H1 (cell line): Measurements from ENCODE around the gene PLTP. TPM values are rescaled to one million over a fixed set of nuclear protein-coding genes. Genes with fewer than 3 reads are reported as not detected.

Source experiments
- CTCF ChIA-PET: fragments of 300-600 bp; sonication (Branson Sonifier 250); formaldehyde crosslinking; loops from one replicate; lab custom pipeline; 2021; ENCODE audit not compliant: partially characterized antibody; lab: Charles Lee
- POLR2A ChIA-PET: fragments of 300-600 bp; sonication (Branson Sonifier 250); formaldehyde crosslinking; loops from one replicate; lab custom pipeline; 2021; ENCODE audit warnings: inconsistent platforms; ENCODE audit not compliant: partially characterized antibody; lab: Charles Lee
- DNase-seq, 2 experiments: peaks; one replicate each; pipeline versions ENCODE4 v3.0.0 to v3.0.0-alpha.2; 2010 to 2022; ENCODE audit warnings: low spot score in 2 of 2, low read depth in 1 of 2, mixed read lengths in 1 of 2
- FAIRE-seq: peaks from 2 replicates; lab custom pipeline; 2011; peaks lifted over from hg19 to GRCh38; lab: Jason Lieb, UNC
- H2AFZ ChIP-seq: 2 replicates; pipeline ENCODE4 v1.8.1; 2012; ENCODE audit warnings: low read length, inconsistent platforms
- H2AK5ac ChIP-seq: 2 replicates; pipeline ENCODE4 v1.6.1; 2013; ENCODE audit warnings: low read depth, low read length
- H2BK120ac ChIP-seq: replicated peaks from 2 replicates; pipeline ENCODE3; 2013; ENCODE audit warnings: low read depth, low read length, inconsistent platforms
- H2BK12ac ChIP-seq: 2 replicates; pipeline ENCODE4 v1.6.1; 2013; ENCODE audit warnings: low read depth, low read length
- H2BK15ac ChIP-seq: 2 replicates; pipeline ENCODE4 v1.6.1; 2013; ENCODE audit warnings: low read length
- H2BK20ac ChIP-seq: 2 replicates; pipeline ENCODE4 v1.6.1; 2013; ENCODE audit warnings: low read length
- H2BK5ac ChIP-seq: 2 replicates; pipeline ENCODE4 v1.6.1; 2013; ENCODE audit warnings: low read depth, low read length
- H3K14ac ChIP-seq: 2 replicates; pipeline ENCODE4 v1.6.1; 2013; ENCODE audit warnings: inconsistent platforms; ENCODE audit not compliant: insufficient read length
- H3K18ac ChIP-seq: 2 replicates; pipeline ENCODE4 v1.6.1; 2013; ENCODE audit warnings: low read length; ENCODE audit errors: extremely low read depth
- H3K23ac ChIP-seq: 2 replicates; pipeline ENCODE4 v1.6.1; 2013; ENCODE audit warnings: inconsistent platforms; ENCODE audit not compliant: insufficient read length
- H3K23me2 ChIP-seq: 2 replicates; pipeline ENCODE4 v1.6.1; 2013; ENCODE audit warnings: low read depth, low read length
- H3K27ac ChIP-seq: 2 replicates; pipeline ENCODE4 v1.6.1; 2011; ENCODE audit warnings: low read depth, low read length, inconsistent platforms
- H3K27me3 ChIP-seq, 4 experiments: replicated peaks in 1 of 4; 1 replicate in 1 of 4; 2 replicates in 3 of 4; pipeline versions ENCODE4 v1.6.1 to v1.8.1; 2011 to 2013; ENCODE audit warnings: low read length in 3 of 4, mild to moderate bottlenecking in 3 of 4, inconsistent platforms in 2 of 4, mixed read lengths in 2 of 4, moderate library complexity in 1 of 4; ENCODE audit not compliant: control insufficient read depth in 3 of 4, insufficient read depth in 3 of 4; ENCODE audit errors: extremely low read depth in 1 of 4
- H3K36me3 ChIP-seq, 4 experiments: 2 replicates each; pipeline versions ENCODE4 v1.6.1 to v1.8.1; 2011 to 2013; ENCODE audit warnings: mild to moderate bottlenecking in 4 of 4, low read length in 3 of 4, moderate library complexity in 2 of 4, control low read depth in 1 of 4, inconsistent platforms in 1 of 4; ENCODE audit not compliant: insufficient read depth in 4 of 4, control insufficient read depth in 2 of 4
- H3K4ac ChIP-seq: replicated peaks from 2 replicates; pipeline ENCODE3; 2013; ENCODE audit warnings: low read length, low read depth, mixed read lengths, inconsistent platforms; ENCODE audit not compliant: insufficient read length
- H3K4me1 ChIP-seq, 4 experiments: replicated peaks in 1 of 4; 1 replicate in 1 of 4; 2 replicates in 3 of 4; pipeline versions ENCODE4 v1.6.1 to v1.8.1; 2011 to 2013; ENCODE audit warnings: low read length in 3 of 4, inconsistent platforms in 2 of 4, mixed read lengths in 1 of 4; ENCODE audit not compliant: insufficient read depth in 4 of 4, control insufficient read depth in 3 of 4
- H3K4me2 ChIP-seq, 2 experiments: 2 replicates each; pipeline versions ENCODE4 v1.6.1 to v1.8.1; 2011 to 2013; ENCODE audit warnings: low read depth in 2 of 2, low read length in 2 of 2, control low read depth in 1 of 2, inconsistent platforms in 1 of 2, mild to moderate bottlenecking in 1 of 2; ENCODE audit not compliant: insufficient read depth in 1 of 2
- H3K4me3 ChIP-seq, 4 experiments: fragments of 200-600, 300-600 bp in 1 of 4; sonication (generic), shearing (Covaris generic), sonication (Bioruptor Twin) in 1 of 4; 2 replicates each; pipeline versions ENCODE4 v1.5.1 to v1.8.1; 2011 to 2016; ENCODE audit warnings: low read length in 4 of 4, low read depth in 3 of 4, control low read depth in 2 of 4, inconsistent platforms in 2 of 4, mild to moderate bottlenecking in 2 of 4, mixed read lengths in 1 of 4, moderate library complexity in 1 of 4; ENCODE audit not compliant: insufficient read depth in 2 of 4; ENCODE audit errors: extremely low read depth in 1 of 4
- H3K56ac ChIP-seq: replicated peaks from 2 replicates; pipeline ENCODE3; 2013; ENCODE audit warnings: low read depth, mild to moderate bottlenecking, mixed read lengths, low read length, inconsistent platforms; ENCODE audit not compliant: insufficient read length
- H3K79me1 ChIP-seq: 2 replicates; pipeline ENCODE4 v1.6.1; 2013; ENCODE audit warnings: low read depth, low read length, control low read depth
- H3K79me2 ChIP-seq, 2 experiments: 2 replicates each; pipeline versions ENCODE4 v1.6.1 to v1.8.1; 2012 to 2013; ENCODE audit warnings: low read length in 2 of 2, mild to moderate bottlenecking in 2 of 2, inconsistent platforms in 1 of 2; ENCODE audit not compliant: insufficient read depth in 2 of 2, control insufficient read depth in 1 of 2
- H3K9ac ChIP-seq, 4 experiments: replicated peaks in 1 of 4; 1 replicate in 1 of 4; 2 replicates in 3 of 4; pipeline versions ENCODE4 v1.6.1 to v1.8.1; 2011 to 2013; ENCODE audit warnings: low read depth in 3 of 4, low read length in 3 of 4, control low read depth in 2 of 4, mild to moderate bottlenecking in 2 of 4, moderate library complexity in 2 of 4, inconsistent platforms in 1 of 4; ENCODE audit errors: extremely low read depth in 1 of 4
- H3K9me3 ChIP-seq, 2 experiments: 2 replicates each; pipeline versions ENCODE4 v1.6.1 to v1.8.1; 2012 to 2013; ENCODE audit warnings: mild to moderate bottlenecking in 2 of 2, moderate library complexity in 2 of 2, control low read depth in 1 of 2, inconsistent platforms in 1 of 2, low read depth in 1 of 2, low read length in 1 of 2, mixed read lengths in 1 of 2; ENCODE audit not compliant: insufficient read depth in 2 of 2
- H4K20me1 ChIP-seq, 2 experiments: replicated peaks in 1 of 2; 2 replicates each; pipeline versions ENCODE3 to v1.8.1; 2011 to 2013; ENCODE audit warnings: inconsistent platforms in 2 of 2, low read length in 2 of 2, mild to moderate bottlenecking in 1 of 2; ENCODE audit not compliant: insufficient read depth in 2 of 2, control insufficient read depth in 1 of 2
- H4K5ac ChIP-seq: 2 replicates; pipeline ENCODE4 v1.6.1; 2013; ENCODE audit warnings: low read length, low read depth, mixed read lengths, inconsistent platforms; ENCODE audit not compliant: insufficient read length
- H4K8ac ChIP-seq: 2 replicates; pipeline ENCODE4 v1.8.0; 2013; ENCODE audit warnings: mild to moderate bottlenecking, moderate library complexity, low read length, inconsistent platforms; ENCODE audit not compliant: insufficient read depth; ENCODE audit errors: extremely low read depth
- H4K91ac ChIP-seq: replicated peaks from 2 replicates; pipeline ENCODE3; 2013; ENCODE audit warnings: low read length, mixed read lengths, inconsistent platforms; ENCODE audit not compliant: insufficient read length
- TCF12 ChIP-seq: IDR thresholded peaks from 2 replicates; pipeline ENCODE4 v1.6.1; 2011; ENCODE audit warnings: low read depth, mild to moderate bottlenecking, low read length
- WGBS, 2 experiments: shearing (Covaris generic) in 1 of 2; methylation state at CpG; one replicate each; pipeline versions ENCODE4 v1.1.6 to v1.1.7; 2013 to 2015; ENCODE audit warnings: low lambda C conversion rate in 2 of 2, mixed read lengths in 2 of 2, inconsistent platforms in 1 of 2, low coverage in 1 of 2, missing lambda C conversion rate in 1 of 2; ENCODE audit not compliant: insufficient replicate concordance in 2 of 2, insufficient coverage in 1 of 2, insufficient read length in 1 of 2; ENCODE audit errors: extremely low coverage in 1 of 2, missing lambda C conversion rate in 1 of 2; 5-methylcytosine and 5-hydroxymethylcytosine counted together
- polyA plus RNA-seq, 7 experiments: library from polyadenylated mRNA; depleted of rRNA in 3 of 7; stranded (reverse) in 5 of 7; unstranded in 2 of 7; fragments of >200 nt in 5 of 7; fragments of 200-250 nt in 2 of 7; gene quantifications; 1 replicate in 5 of 7; 2 replicates in 1 of 7; 4 replicates in 1 of 7; pipeline versions ENCODE4 v1.2.1 to v1.2.3, GENCODE V29; 2011 to 2013; ENCODE audit warnings: missing spikeins in 2 of 7, mixed read lengths in 2 of 7
- total RNA-seq: library from RNA; stranded (reverse); fragmentation: NEBNext Ultra II Directional; extraction: Animal tissue kit (Norgen Biotek cat#: 25700); gene quantifications from 2 replicates; pipeline ENCODE4 v1.2.1, GENCODE V29; 2021

PLTP gene
- total and polyA plus RNA-seq, 2 of the 8 experiments (the other 6 are each of a cell fraction or from before 2014, with no cell fraction given): 120 to 194 TPM

- POLR2A ChIA-PET: interaction anchor here (0.9 to 18.4 kb wide), 16 partner anchors 11 to 125 kb away, joined by 3 to 283 read pairs (median 5); partner anchors contain the start of genes CTSA, NEURL2, PLTP and SNX21
- WGBS, 2 experiments: 93% methylated on average over 2 of the region's 2 CpGs; no CpG with 5 or more reads in 1 of the 2 experiments
- no peak for TF ChIP-seq TCF12
Observed at GRCh38 chr20:45937765-45938164, 25.8 kb upstream of the PLTP start.

More at GRCh38 chr20:45937765-45938164, 25.8 kb upstream of the PLTP start:
- Histone ChIP-seq H3K27me3 (no peaks in the 10 kb centered on the region), H2BK15ac (no peak overlapping the region), H3K23ac (no peak overlapping the region), H4K5ac (no peak overlapping the region), H2BK120ac (no peak overlapping the region), H4K91ac (peak overlapping the region; percentile 5), H4K8ac (no peak overlapping the region), H4K20me1 (peaks cover 0 to under 1% of the 10 kb centered on the region in 2 experiments), H3K56ac (no peak overlapping the region), H3K23me2 (peaks cover 3% of the 10 kb centered on the region; the same call in 1 of the 2 replicates), H3K9me3 (no peaks in the 10 kb centered on the region), H3K4me2 (peak overlapping the region in 1 of 2 experiments; percentile 41; a peak in 1 of 4 replicates), H3K14ac (no peak overlapping the region), H2AFZ (no peak overlapping the region), H2BK5ac (peak overlapping the region; percentile 84; the same call in 1 of the 2 replicates), H3K27ac (no peak overlapping the region), H3K4ac (no peak overlapping the region), H3K18ac (no peak overlapping the region), H3K4me3 (no peak overlapping the region), H3K79me1 (no peaks in the 10 kb centered on the region; the same call in 1 of the 2 replicates), H3K4me1 (peaks cover 5 to 31% (median 14%) of the 10 kb centered on the region in 4 experiments), H2AK5ac (no peak overlapping the region), H2BK12ac (no peak overlapping the region; the same call in 1 of the 2 replicates), H3K79me2 (peaks cover 0 to 22% of the 10 kb centered on the region in 2 experiments; a peak in 2 of 4 replicates), H2BK20ac (no peak overlapping the region), H3K9ac (no peak overlapping the region), H3K36me3 (peaks cover 8 to 35% (median 28%) of the 10 kb centered on the region in 4 experiments; a peak in 7 of 8 replicates)
- DNase-seq (no peak), FAIRE-seq (no peak)
- CTCF ChIA-PET: interaction anchor here (1.0 to 3.6 kb wide), 8 partner anchors 11 to 138 kb away, joined by 3 to 17 read pairs (median 10); partner anchors contain the start of genes CTSA and NEURL2
